ENCODE data around the gene UBFD1.
"Not testable (repeated sequence)": the region's sequence is repeated elsewhere in the genome, so short reads cannot be mapped to it uniquely, and the experiment has no call there.

UBFD1 gene

GRCh38 chr16:23567602-23568001, 10.1 kb downstream of the UBFD1 start:
- no peak for DNase-seq (ENCODE audit: low spot score)

DNA sequence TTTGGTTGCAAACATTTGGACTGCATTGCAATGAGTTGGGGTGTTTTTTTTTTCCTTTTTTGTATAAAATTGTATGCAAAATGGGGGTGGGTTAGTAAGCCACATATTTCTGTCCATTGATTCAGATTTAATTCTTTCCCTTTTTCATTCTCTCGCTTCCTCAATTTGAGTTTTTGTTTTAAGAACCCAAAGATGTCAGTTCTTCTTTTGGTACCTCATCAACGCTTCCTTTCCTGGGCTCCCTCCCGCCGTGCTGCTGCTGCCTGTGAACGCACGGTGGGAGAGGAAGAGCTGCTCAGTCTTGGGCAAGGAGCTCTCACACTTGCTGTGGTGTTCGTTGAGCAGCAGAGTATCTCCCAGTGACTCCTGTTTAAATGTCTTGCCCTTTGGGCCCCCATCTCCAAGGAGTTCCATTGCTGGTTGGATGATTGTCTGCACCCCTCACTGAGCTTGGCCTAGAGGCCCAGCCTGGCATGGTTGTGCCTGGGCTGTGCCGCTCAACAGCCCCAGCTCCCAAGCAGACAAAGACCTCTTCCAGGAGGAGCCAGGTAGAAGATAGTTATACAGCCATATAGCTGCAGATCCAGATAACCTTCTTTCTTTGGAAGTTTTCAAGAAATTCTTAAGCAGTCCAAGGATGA, 13.6 kb downstream of the UBFD1 start:
- DNase-seq (ENCODE audit: low spot score), result no peak

GRCh38 chr16:23571895-23572294, 14.4 kb downstream of the UBFD1 start:
- DNase-seq (ENCODE audit: low spot score), result no peak

DNA sequence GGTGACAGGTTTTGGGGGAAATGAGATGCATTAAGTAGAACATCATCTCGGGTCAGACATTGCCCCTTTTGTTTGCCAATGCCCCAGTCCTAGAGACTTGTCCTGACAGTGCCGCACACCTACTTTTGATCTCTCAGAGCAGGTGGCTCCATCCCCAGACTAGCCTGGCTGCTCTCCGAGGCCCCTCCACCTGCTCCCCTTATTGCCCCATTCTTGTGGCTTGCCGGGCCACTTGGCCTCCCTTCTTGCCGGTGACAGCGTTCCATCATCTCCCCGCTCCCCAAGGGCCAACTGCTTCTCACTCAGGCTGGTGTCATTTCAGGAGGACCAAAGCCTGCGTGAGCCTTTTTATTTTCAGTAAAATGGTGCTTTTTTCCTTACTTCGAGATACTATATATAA, 14.9 kb downstream of the UBFD1 start:
- no peak for DNase-seq (ENCODE audit: low spot score)

- no peak for DNase-seq (ENCODE audit: low spot score)
These were observed 16.3 kb downstream of the UBFD1 start for GRCh38 chr16:23573817-23574216.

DNA sequence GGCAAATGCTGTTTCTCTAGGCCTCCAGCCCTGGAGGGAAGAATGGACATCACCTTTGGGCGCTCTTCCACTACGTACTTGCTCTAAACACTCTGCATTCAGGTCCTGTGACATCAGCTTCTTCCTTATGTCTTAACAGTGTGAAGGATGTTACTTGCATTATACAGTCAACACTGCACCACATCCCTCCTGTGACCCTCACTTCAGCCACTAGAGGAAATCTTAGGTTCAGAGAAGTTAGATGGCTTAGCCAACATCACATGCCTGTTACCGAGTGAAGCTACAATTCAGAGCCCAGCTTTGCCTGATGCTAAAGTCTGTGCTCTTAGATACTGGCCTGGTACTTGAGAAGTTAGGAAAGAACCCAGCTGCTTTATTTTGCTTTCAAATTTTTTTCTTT, 18.3 kb downstream of the UBFD1 start:
- DNase-seq (ENCODE audit: low spot score), result no peak

DNA sequence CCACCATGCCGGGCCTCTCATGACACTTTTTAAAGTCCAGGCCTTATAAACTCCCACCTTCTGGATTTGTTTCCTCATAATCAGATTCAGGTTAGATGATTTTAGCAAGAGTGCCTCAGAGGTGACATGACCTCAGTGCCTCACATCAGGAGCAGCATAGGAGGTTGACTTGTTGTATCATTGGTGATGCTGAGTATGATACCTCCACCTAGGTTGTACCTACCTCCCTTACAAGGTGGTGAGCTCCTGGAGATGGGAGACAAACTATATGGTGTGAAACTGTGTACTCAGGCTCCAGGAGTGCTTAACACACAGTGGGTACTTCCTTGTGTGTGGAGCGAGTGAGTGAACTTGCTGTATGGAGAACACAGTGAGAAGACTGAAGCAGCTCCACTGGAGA, 20.0 kb downstream of the UBFD1 start:
- no peak for DNase-seq (ENCODE audit: low spot score)

GRCh38 chr16:23578101-23578830, 20.7 kb downstream of the UBFD1 start:
- no peak for DNase-seq (ENCODE audit: low spot score)

DNA sequence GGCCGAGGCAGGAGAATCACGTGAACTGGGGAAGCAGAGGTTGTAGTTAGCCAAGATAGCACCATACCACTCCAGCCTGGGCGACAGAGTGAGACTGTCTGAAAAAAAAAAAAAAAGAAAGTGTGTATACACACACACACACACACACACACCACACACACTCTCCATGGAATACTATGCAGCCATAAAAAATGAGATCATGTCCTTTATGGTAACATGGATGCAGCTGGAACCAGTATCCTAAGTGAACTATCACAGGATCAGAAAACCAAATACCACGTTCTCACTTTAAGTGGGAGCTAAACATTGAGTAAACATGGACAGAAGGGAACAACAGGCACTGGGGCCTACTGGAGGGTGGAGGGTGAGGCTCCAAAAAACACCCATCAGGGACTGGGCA, 21.8 kb downstream of the UBFD1 start:
- no peak for DNase-seq (ENCODE audit: low spot score)

GRCh38 chr16:23580391-23580790, 22.9 kb downstream of the UBFD1 start:
- DNase-seq (ENCODE audit: low spot score), result no peak

DNA sequence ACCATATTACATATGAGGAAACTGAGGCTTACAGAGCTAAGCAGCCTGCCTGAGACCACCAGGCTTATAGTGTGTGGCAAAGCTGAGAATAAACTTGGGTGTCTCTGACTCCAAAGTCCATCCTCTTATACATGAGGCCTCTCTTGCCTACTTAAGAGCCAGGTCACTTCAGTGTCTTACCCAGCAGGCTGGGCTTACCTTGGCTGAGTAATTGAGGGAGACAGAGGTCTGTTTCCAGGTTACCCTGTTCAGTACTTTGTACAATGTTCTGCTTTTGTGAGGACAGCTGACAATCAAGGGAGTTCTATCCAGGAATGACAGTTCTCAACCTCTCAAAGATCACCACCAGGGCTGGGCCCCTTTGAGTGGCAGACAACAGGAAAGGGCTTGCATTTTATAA, 24.2 kb downstream of the UBFD1 start:
- DNase-seq (ENCODE audit: low spot score), result no peak

DNA sequence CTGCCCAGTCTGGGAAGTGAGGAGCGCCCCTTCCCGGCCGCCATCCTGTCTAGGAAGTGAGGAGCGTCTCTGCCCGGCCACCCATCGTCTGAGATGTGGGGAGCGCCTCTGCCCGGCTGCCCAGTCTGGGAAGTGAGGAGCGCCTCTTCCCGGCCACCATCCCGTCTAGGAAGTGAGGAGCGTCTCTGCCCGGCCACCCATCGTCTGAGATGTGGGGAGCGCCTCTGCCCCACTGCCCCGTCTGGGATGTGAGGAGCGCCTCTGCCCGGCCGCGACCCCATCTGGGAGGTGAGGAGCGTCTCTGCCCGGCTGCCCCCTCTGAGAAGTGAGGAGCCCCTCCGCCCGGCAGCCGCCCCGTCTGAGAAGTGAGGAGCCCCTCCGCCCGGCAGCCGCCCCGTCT, 25.7 kb downstream of the UBFD1 start:
- not testable (repeated sequence) for DNase-seq (ENCODE audit: low spot score)

- no peak for DNase-seq (ENCODE audit: low spot score)
These were observed 26.9 kb downstream of the UBFD1 start for GRCh38 chr16:23584186-23585076.

- no peak for DNase-seq (ENCODE audit: low spot score)
These were observed 30.2 kb downstream of the UBFD1 start for GRCh38 chr16:23587726-23588125.

- no peak for DNase-seq (ENCODE audit: low spot score)
These were observed 32.7 kb downstream of the UBFD1 start for GRCh38 chr16:23590181-23590580.

DNA sequence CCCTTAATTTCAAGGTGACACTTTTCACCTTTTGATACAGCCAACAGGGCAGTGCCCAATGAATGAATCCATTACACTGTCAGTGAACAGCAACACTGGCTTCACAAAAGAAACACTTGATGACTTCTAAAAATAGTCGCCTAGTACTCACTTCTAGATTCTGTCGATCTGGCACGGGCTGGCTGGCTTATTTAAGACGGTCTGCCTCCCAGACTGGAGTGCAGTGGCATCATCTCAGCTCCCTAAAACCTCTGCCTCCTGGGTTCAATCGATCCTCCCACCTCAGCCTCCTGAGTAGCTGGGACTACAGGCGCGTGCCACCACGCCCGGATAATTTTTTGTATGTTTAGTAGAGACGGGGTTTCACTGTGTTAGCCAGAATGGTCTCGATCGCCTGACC, 36.7 kb downstream of the UBFD1 start:
- DNase-seq (ENCODE audit: low spot score), result no peak

GRCh38 chr16:23595246-23595950, 37.9 kb downstream of the UBFD1 start:
- DNase-seq (ENCODE audit: low spot score), result no peak

GRCh38 chr16:23595951-23596720, 38.6 kb downstream of the UBFD1 start, which contains the start of gene NDUFAB1:
Gene NDUFAB1 (minus strand): TSS chr16:23596316. CDS start chr16:23596290, 26 bp downstream.
- peak; percentile 86 for DNase-seq (ENCODE audit: low spot score)

- no peak for DNase-seq (ENCODE audit: low spot score)
These were observed 39.7 kb downstream of the UBFD1 start for GRCh38 chr16:23597003-23597756.

GRCh38 chr16:23607726-23608125, 50.2 kb downstream of the UBFD1 start:
- no peak for DNase-seq (ENCODE audit: low spot score)

DNA sequence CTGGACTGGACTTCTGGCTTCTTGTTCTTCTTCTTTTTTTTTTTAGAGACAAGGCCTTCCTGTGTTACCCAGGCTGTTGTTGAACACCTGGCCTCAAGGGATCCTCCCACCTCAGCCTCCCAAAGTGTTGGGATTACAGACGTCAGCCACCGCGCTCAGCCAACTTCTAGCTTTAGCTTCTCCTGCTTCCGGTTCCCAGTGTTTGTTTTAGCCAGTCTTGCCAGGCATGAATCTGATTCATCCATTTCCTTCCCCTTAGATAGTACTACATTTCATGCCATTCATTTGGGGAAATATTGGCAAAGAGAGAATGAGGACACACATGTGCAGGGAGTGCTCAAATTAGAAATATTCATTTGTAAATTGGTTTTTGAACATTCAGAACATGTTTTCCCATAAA, 50.7 kb downstream of the UBFD1 start:
- no peak for DNase-seq (ENCODE audit: low spot score)

Data from CD4-positive, alpha-beta T cell treated with Interleukin-6 at 100 ng/mL for 8 hours (primary cell).